Duodenal mucosa (tissue), 2 donors: ENCODE results near the gene SCT.

Source experiments
- H3K27ac ChIP-seq: one replicate; pipeline ENCODE4 v1.7.0; 2013; ENCODE audit warnings: low read depth, low read length
- H3K27me3 ChIP-seq, 2 donors: one replicate each; pipeline ENCODE4 v1.7.0; 2013; ENCODE audit warnings: low read length in 2 of 2, control low read depth in 1 of 2; ENCODE audit not compliant: insufficient read depth in 2 of 2, control insufficient read depth in 1 of 2
- H3K36me3 ChIP-seq, 2 donors: one replicate each; pipeline ENCODE4 v1.7.0; 2013; ENCODE audit warnings: low read length in 2 of 2, control low read depth in 1 of 2; ENCODE audit not compliant: insufficient read depth in 2 of 2, control insufficient read depth in 1 of 2
- H3K4me1 ChIP-seq, 2 donors: one replicate each; pipeline ENCODE4 v1.7.0; 2013; ENCODE audit warnings: low read length in 2 of 2, control low read depth in 1 of 2; ENCODE audit not compliant: insufficient read depth in 2 of 2, control insufficient read depth in 1 of 2
- H3K4me3 ChIP-seq, 2 donors: one replicate each; pipeline ENCODE4 v1.7.0; 2013; ENCODE audit warnings: low read length in 2 of 2, low read depth in 1 of 2
- H3K9ac ChIP-seq, 2 donors: one replicate each; pipeline ENCODE4 v1.7.0; 2013; ENCODE audit warnings: low read length in 2 of 2, low read depth in 1 of 2
- H3K9me3 ChIP-seq, 2 donors: one replicate each; pipeline ENCODE4 v1.7.0; 2013; ENCODE audit warnings: low read length in 2 of 2, control low read depth in 1 of 2; ENCODE audit not compliant: control insufficient read depth in 1 of 2

Gene SCT

GRCh38 chr11:610146-610801 is 16.7 kb downstream of the SCT start:
- peaks cover 56 to 86% of the 10 kb centered on the region in 2 donors for H3K36me3 ChIP-seq

GRCh38 chr11:609341-609811 is 17.6 kb downstream of the SCT start:
- Histone ChIP-seq H3K9ac (no peak overlapping the region), H3K27ac (no peak overlapping the region), H3K9me3 (no peaks in the 10 kb centered on the region), H3K36me3 (peaks cover 65 to 92% of the 10 kb centered on the region in 2 donors), H3K4me3 (no peak overlapping the region), H3K4me1 (peaks cover 35% of the 10 kb centered on the region in 2 donors), H3K27me3 (no peaks in the 10 kb centered on the region)

More at GRCh38 chr11:610146-610801, 16.7 kb downstream of the SCT start:
- Histone ChIP-seq H3K4me3 (no peak overlapping the region), H3K9ac (no peak overlapping the region), H3K27ac (no peak overlapping the region), H3K4me1 (peaks cover 43 to 44% of the 10 kb centered on the region in 2 donors), H3K27me3 (no peaks in the 10 kb centered on the region), H3K9me3 (no peaks in the 10 kb centered on the region)

GRCh38 chr11:608791-609251 is 18.2 kb downstream of the SCT start:
- Histone ChIP-seq H3K9ac (no peak overlapping the region), H3K27ac (no peak overlapping the region), H3K36me3 (peaks cover 65 to 94% of the 10 kb centered on the region in 2 donors), H3K9me3 (no peaks in the 10 kb centered on the region), H3K27me3 (no peaks in the 10 kb centered on the region), H3K4me1 (peaks cover 29% of the 10 kb centered on the region in 2 donors), H3K4me3 (no peak overlapping the region)

- Histone ChIP-seq H3K4me3 (no peak overlapping the region), H3K27me3 (no peaks in the 10 kb centered on the region), H3K27ac (no peak overlapping the region), H3K36me3 (peaks cover 67 to 95% of the 10 kb centered on the region in 2 donors), H3K9me3 (no peaks in the 10 kb centered on the region), H3K4me1 (peaks cover 24 to 25% of the 10 kb centered on the region in 2 donors), H3K9ac (no peak overlapping the region)
Measured at GRCh38 chr11:607971-608659, 18.9 kb downstream of the SCT start.

GRCh38 chr11:607020-607780 is 19.8 kb downstream of the SCT start:
- Histone ChIP-seq H3K9ac (no peak overlapping the region), H3K27me3 (no peaks in the 10 kb centered on the region), H3K27ac (no peak overlapping the region), H3K4me1 (peaks cover 15% of the 10 kb centered on the region in 2 donors), H3K4me3 (no peak overlapping the region), H3K9me3 (no peaks in the 10 kb centered on the region), H3K36me3 (peaks cover 64 to 93% of the 10 kb centered on the region in 2 donors)

- Histone ChIP-seq H3K9ac (no peak overlapping the region), H3K36me3 (peaks cover 64 to 93% of the 10 kb centered on the region in 2 donors), H3K4me1 (peaks cover 5 to 8% of the 10 kb centered on the region in 2 donors), H3K27me3 (no peaks in the 10 kb centered on the region), H3K9me3 (no peaks in the 10 kb centered on the region), H3K27ac (no peak overlapping the region), H3K4me3 (no peak overlapping the region)
Measured at GRCh38 chr11:606245-606644, 20.7 kb downstream of the SCT start.

- Histone ChIP-seq H3K4me3 (no peak overlapping the region), H3K4me1 (peaks cover 0 to 1% of the 10 kb centered on the region in 2 donors), H3K27ac (no peak overlapping the region), H3K36me3 (peaks cover 58 to 90% of the 10 kb centered on the region in 2 donors), H3K9ac (no peak overlapping the region), H3K9me3 (no peaks in the 10 kb centered on the region), H3K27me3 (no peaks in the 10 kb centered on the region)
Measured at GRCh38 chr11:605286-606129, 21.5 kb downstream of the SCT start.

- H3K36me3 ChIP-seq: peaks cover 50 to 84% of the 10 kb centered on the region in 2 donors
Measured at GRCh38 chr11:603154-603553, 23.8 kb downstream of the SCT start.

GRCh38 chr11:601573-602245 is 25.3 kb downstream of the SCT start:
- Histone ChIP-seq H3K27me3 (no peaks in the 10 kb centered on the region), H3K27ac (no peak overlapping the region), H3K9ac (no peak overlapping the region), H3K9me3 (no peaks in the 10 kb centered on the region), H3K36me3 (peaks cover 45 to 83% of the 10 kb centered on the region in 2 donors), H3K4me1 (no peaks in the 10 kb centered on the region), H3K4me3 (no peak overlapping the region)

More at GRCh38 chr11:603154-603553, 23.8 kb downstream of the SCT start:
- Histone ChIP-seq H3K4me1 (no peaks in the 10 kb centered on the region), H3K9ac (no peak overlapping the region), H3K4me3 (no peak overlapping the region), H3K9me3 (no peaks in the 10 kb centered on the region), H3K27ac (no peak overlapping the region), H3K27me3 (no peaks in the 10 kb centered on the region)
